Testis (tissue), 3 donors: ENCODE measurements around the gene HOMER3. TPM values are rescaled to one million over a fixed set of nuclear protein-coding genes. Genes with fewer than 3 reads are reported as not detected.

Experiments
- DNase-seq: peaks from one replicate; pipeline ENCODE4 v3.0.0-alpha.2; 2019
- H3K27ac ChIP-seq, 2 donors: fragments of 200-600 bp; sonication (generic); one replicate each; pipeline ENCODE4 v1.5.1; 2019
- H3K27me3 ChIP-seq: fragments of 200-600 bp; sonication (generic); one replicate; pipeline ENCODE4 v1.5.1; 2019
- H3K36me3 ChIP-seq: fragments of 200-600 bp; sonication (generic); one replicate; pipeline ENCODE4 v1.5.1; 2017; ENCODE audit warnings: low read depth; ENCODE audit errors: missing control alignments
- H3K4me1 ChIP-seq: fragments of 200-600 bp; sonication (generic); one replicate; pipeline ENCODE4 v1.5.1; 2019
- H3K4me3 ChIP-seq, 2 donors: fragments of 200-600 bp; sonication (generic); one replicate each; pipeline ENCODE4 v1.5.1; 2017 to 2019
- H3K9me3 ChIP-seq: fragments of 200-600 bp; sonication (generic); one replicate; pipeline ENCODE4 v1.5.1; 2017
- CTCF ChIP-seq, 3 experiments: fragments of 450-650 bp in 2 of 3; fragments of 200-600 bp in 1 of 3; sonication (generic) in 1 of 3; IDR thresholded peaks; one replicate each; pipeline ENCODE4 v1.5.1; 2016 to 2019; ENCODE audit warnings: antibody characterized with exemption in 3 of 3, mild to moderate bottlenecking in 2 of 3, moderate library complexity in 1 of 3
- POLR2A ChIP-seq: fragments of 450-650 bp; IDR thresholded peaks from one replicate; pipeline ENCODE4 v1.6.1; 2017; ENCODE audit warnings: antibody characterized with exemption, mild to moderate bottlenecking, moderate library complexity
- whole genome bisulfite sequencing, 2 donors: methylation state at CpG; one replicate each; pipeline ENCODE4 v1.1.5; 2018; 5-methylcytosine and 5-hydroxymethylcytosine counted together
- intact Hi-C: fragments of 100-400 bp; cut with DNase I; formaldehyde crosslinking; loops from one replicate; pipeline ENCODE4 v1.15.1; 2023; ENCODE audit warnings: low total_unique reads
- polyA plus RNA-seq: library from polyadenylated mRNA; stranded (reverse); fragments of 350-450 nt; fragmentation: Illumina TruSeq; extraction: RNeasy Lipid Tissue Mini Kit (QIAGEN cat#74804); gene quantifications from one replicate; pipeline ENCODE4 v1.2.3, GENCODE V29; 2014; ENCODE audit warnings: low read depth, low replicate concordance; ENCODE audit not compliant: insufficient read depth
- total RNA-seq, 2 donors: library from RNA; depleted of rRNA; stranded (reverse); fragments of >200 nt; gene quantifications; one replicate each; pipeline ENCODE4 v1.2.3, GENCODE V29; 2016

Gene HOMER3
- total and polyA plus RNA-seq, 3 donors from 2014 or later: 19.9 to 39.6 (median 31.3) TPM

GRCh38 chr19:18945297-18945696 is 4.3 kb upstream of the HOMER3 start:
- no peaks in the 10 kb centered on the region for H3K27me3 ChIP-seq
- H3K4me3 ChIP-seq: no peak overlapping the region
- H3K4me1 ChIP-seq: no peaks in the 10 kb centered on the region
- WGBS, 2 donors: 90 to 92% methylated on average over 9 of the region's 9 CpGs
- H3K36me3 ChIP-seq: no peaks in the 10 kb centered on the region
- no peaks in the 10 kb centered on the region for H3K9me3 ChIP-seq
- no peak for DNase-seq
- TF ChIP-seq POLR2A: no peak
- TF ChIP-seq CTCF (IDR thresholded peaks at IDR 0.05): no peak
- H3K27ac ChIP-seq: no peak overlapping the region
- intact Hi-C loops: no loop called here

- Histone ChIP-seq H3K4me3 (no peak overlapping the region), H3K36me3 (no peaks in the 10 kb centered on the region), H3K9me3 (no peaks in the 10 kb centered on the region), H3K27ac (no peak overlapping the region), H3K4me1 (peaks cover 9% of the 10 kb centered on the region), H3K27me3 (no peaks in the 10 kb centered on the region)
- 84 to 90% methylated on average over 4 of the region's 4 CpGs for WGBS, 2 donors
- no peak for TF ChIP-seq CTCF (IDR thresholded peaks at IDR 0.05)
- TF ChIP-seq POLR2A: no peak
- intact Hi-C loops: no loop called here
- DNase-seq: no peak
Measured at GRCh38 chr19:18943465-18943864, 2.4 kb upstream of the HOMER3 start.

- TF ChIP-seq CTCF (IDR thresholded peaks at IDR 0.05): no peak
- 89% methylated on average over 6 of the region's 6 CpGs for WGBS, 2 donors
- no peak for DNase-seq
Measured at GRCh38 chr19:18942692-18943091, 1.7 kb upstream of the HOMER3 start.

GRCh38 chr19:18941628-18942354 is 774 bp upstream of the HOMER3 start:
- no peak for DNase-seq
- intact Hi-C loops: no loop called here
- H3K4me1 ChIP-seq: peaks cover 9% of the 10 kb centered on the region
- no peak for TF ChIP-seq CTCF (IDR thresholded peaks at IDR 0.05)
- no peak for TF ChIP-seq POLR2A
- no peaks in the 10 kb centered on the region for H3K36me3 ChIP-seq
- H3K27ac ChIP-seq: no peak overlapping the region
- no peak overlapping the region for H3K4me3 ChIP-seq
- no peaks in the 10 kb centered on the region for H3K27me3 ChIP-seq
- no peaks in the 10 kb centered on the region for H3K9me3 ChIP-seq
- WGBS, 2 donors: 43 to 51% methylated on average over 18 of the region's 18 CpGs

More at GRCh38 chr19:18942692-18943091, 1.7 kb upstream of the HOMER3 start:
- intact Hi-C loops: no loop called here
- Histone ChIP-seq H3K27me3 (no peaks in the 10 kb centered on the region), H3K36me3 (no peaks in the 10 kb centered on the region), H3K4me1 (peaks cover 9% of the 10 kb centered on the region), H3K4me3 (no peak overlapping the region), H3K27ac (no peak overlapping the region), H3K9me3 (no peaks in the 10 kb centered on the region)
